Peyer's patch (tissue), 4 donors: ENCODE data around the gene CDPF1. TPM values are rescaled to one million over a fixed set of nuclear protein-coding genes. Genes with fewer than 3 reads are reported as not detected.

Source experiments
- DNase-seq, 3 donors: peaks; one replicate each; pipeline ENCODE4 v3.0.0-alpha.2; 2017 to 2019
- H3K27ac ChIP-seq, 4 donors: fragments of 200-600 bp; sonication (generic); one replicate each; pipeline ENCODE4 v1.5.1; 2016 to 2019
- H3K27me3 ChIP-seq, 2 donors: fragments of 200-600 bp; sonication (generic); one replicate each; pipeline ENCODE4 v1.5.1; 2019
- H3K36me3 ChIP-seq, 3 donors: fragments of 200-600 bp; sonication (generic); one replicate each; pipeline ENCODE4 v1.5.1; 2016 to 2019
- H3K4me1 ChIP-seq, 4 donors: fragments of 200-600 bp; sonication (generic); one replicate each; pipeline ENCODE4 v1.5.1; 2016 to 2019
- H3K4me3 ChIP-seq, 4 donors: fragments of 200-600 bp; sonication (generic); 1 replicate in 3 of 4; 2 replicates in 1 of 4; pipeline ENCODE4 v1.5.1; 2016 to 2019; ENCODE audit warnings: mild to moderate bottlenecking in 1 of 4
- H3K9me3 ChIP-seq, 4 donors: fragments of 200-600 bp; sonication (generic); one replicate each; pipeline ENCODE4 v1.5.1; 2016 to 2019; ENCODE audit warnings: mild to moderate bottlenecking in 1 of 4
- POLR2A ChIP-seq, 2 donors: fragments of 450-650 bp; IDR thresholded peaks; one replicate each; pipeline ENCODE4 v1.5.1; 2017; ENCODE audit warnings: antibody characterized with exemption in 2 of 2, mild to moderate bottlenecking in 2 of 2, moderate library complexity in 2 of 2
- total RNA-seq, 4 donors: library from RNA; depleted of rRNA; stranded (reverse); fragments of >200 nt; gene quantifications; one replicate each; pipeline ENCODE4 v1.1.0, GENCODE V29; 2016
- TF ChIP-seq, protein P1 (sequence below), 6 experiments: fragments of 450-650 bp in 4 of 6; fragments of 200-600 bp in 2 of 6; sonication (generic) in 1 of 6; IDR thresholded peaks; one replicate each; pipeline ENCODE4 v1.5.1; 2017 to 2019; ENCODE audit warnings: antibody characterized with exemption in 6 of 6, mild to moderate bottlenecking in 3 of 6, moderate library complexity in 1 of 6

CDPF1 gene
- total RNA-seq, 4 donors from 2014 or later, result 7.0 to 23.9 (median 12.1) TPM

DNA sequence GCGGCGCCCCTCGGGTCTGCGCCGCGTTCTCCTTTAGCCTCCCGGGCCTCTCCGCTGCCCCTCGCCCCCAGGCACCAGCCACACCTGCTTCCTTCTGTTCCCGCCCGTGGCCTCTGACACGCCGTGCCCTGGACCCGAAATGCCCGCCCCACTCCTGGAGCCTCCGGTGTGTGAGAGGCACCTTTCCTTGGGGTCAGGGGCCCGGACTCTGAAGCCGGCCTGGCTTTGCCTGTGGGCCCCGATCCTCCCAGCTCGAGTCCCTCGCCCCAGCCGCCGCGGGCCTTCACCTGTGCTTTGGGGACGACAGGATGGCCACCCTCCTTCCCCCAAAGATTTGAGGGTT is 661 bp upstream of the CDPF1 start:
- Histone ChIP-seq H3K9me3 (no peaks in the 10 kb centered on the region), H3K36me3 (no peaks in the 10 kb centered on the region), H3K27ac (peak overlapping the region; percentile 85 to 92 (median 90)), H3K27me3 (no peaks in the 10 kb centered on the region), H3K4me3 (peak overlapping the region; percentile 65 to 79 (median 76)), H3K4me1 (peaks cover 0 to 17% (median 5%) of the 10 kb centered on the region in 4 donors)
- peak in 1 of 3 donors; percentile 68 for DNase-seq
- TF ChIP-seq, protein P1, sequence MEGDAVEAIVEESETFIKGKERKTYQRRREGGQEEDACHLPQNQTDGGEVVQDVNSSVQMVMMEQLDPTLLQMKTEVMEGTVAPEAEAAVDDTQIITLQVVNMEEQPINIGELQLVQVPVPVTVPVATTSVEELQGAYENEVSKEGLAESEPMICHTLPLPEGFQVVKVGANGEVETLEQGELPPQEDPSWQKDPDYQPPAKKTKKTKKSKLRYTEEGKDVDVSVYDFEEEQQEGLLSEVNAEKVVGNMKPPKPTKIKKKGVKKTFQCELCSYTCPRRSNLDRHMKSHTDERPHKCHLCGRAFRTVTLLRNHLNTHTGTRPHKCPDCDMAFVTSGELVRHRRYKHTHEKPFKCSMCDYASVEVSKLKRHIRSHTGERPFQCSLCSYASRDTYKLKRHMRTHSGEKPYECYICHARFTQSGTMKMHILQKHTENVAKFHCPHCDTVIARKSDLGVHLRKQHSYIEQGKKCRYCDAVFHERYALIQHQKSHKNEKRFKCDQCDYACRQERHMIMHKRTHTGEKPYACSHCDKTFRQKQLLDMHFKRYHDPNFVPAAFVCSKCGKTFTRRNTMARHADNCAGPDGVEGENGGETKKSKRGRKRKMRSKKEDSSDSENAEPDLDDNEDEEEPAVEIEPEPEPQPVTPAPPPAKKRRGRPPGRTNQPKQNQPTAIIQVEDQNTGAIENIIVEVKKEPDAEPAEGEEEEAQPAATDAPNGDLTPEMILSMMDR (IDR thresholded peaks at IDR 0.05), result no peak
- no peak for TF ChIP-seq POLR2A (IDR thresholded peaks at IDR 0.05)

DNA sequence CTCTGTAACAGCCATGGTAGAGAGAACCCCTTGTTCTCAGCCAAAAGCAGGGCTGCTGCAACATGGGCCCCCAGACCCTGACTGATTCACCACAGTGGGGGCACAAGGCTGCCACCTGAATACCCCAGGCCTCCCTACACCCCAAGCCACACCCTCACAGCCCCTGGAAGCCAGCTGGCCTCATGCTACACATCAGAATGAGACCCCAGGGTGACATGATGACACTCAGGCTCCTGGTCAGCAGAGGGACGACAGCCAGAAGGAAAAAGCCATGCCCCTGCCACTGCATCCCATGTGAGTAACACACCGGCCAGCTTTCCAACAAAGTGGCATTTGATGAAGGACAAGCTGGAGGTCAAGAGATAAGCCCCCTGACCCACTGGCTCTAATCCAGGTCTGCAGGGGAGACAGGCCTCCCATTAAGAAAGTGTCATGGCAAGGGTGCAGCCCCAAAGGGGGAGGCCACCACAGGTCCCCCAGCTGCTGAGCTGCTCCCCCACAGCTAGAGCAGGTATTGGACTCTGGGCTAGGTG is 2.6 kb downstream of the CDPF1 start:
- Histone ChIP-seq H3K36me3 (peaks cover 0 to 15% (median 0%) of the 10 kb centered on the region in 3 donors), H3K9me3 (no peaks in the 10 kb centered on the region), H3K27ac (no peak overlapping the region), H3K27me3 (no peaks in the 10 kb centered on the region), H3K4me1 (peaks cover 0 to 21% (median 5%) of the 10 kb centered on the region in 4 donors), H3K4me3 (no peak overlapping the region)
- TF ChIP-seq, protein P1 (IDR thresholded peaks at IDR 0.05), result no peak
- no peak for TF ChIP-seq POLR2A (IDR thresholded peaks at IDR 0.05)
- DNase-seq, result no peak

DNA sequence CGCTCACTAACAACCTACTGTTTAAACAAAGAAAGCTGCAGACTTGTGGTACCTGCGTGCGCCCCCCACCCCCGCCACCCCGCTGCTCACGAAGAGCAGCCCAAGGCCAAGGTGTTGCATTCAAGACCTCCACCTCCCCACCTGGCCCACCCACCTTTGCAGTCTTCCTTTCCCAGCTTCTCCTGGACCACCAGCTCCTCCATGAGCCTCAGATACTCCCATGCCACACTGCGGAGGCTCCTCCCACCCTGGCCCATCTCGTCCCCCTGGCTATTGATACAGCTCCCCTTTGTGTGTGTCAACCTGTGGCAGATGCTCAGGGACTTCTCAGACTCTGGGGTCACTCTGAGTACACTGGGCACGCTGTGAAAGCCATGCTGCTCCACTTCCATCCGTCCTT is 3.9 kb downstream of the CDPF1 start:
- H3K9me3 ChIP-seq, result no peaks in the 10 kb centered on the region
- H3K27me3 ChIP-seq, result no peaks in the 10 kb centered on the region
- H3K36me3 ChIP-seq, result peaks cover 0 to 15% (median 0%) of the 10 kb centered on the region in 3 donors
- peaks cover 0 to 19% (median 5%) of the 10 kb centered on the region in 4 donors for H3K4me1 ChIP-seq
- no peak for DNase-seq
- H3K27ac ChIP-seq, result no peak overlapping the region
- no peak overlapping the region for H3K4me3 ChIP-seq
- TF ChIP-seq POLR2A (IDR thresholded peaks at IDR 0.05), result no peak
- TF ChIP-seq, protein P1 (IDR thresholded peaks at IDR 0.05), result no peak

DNA sequence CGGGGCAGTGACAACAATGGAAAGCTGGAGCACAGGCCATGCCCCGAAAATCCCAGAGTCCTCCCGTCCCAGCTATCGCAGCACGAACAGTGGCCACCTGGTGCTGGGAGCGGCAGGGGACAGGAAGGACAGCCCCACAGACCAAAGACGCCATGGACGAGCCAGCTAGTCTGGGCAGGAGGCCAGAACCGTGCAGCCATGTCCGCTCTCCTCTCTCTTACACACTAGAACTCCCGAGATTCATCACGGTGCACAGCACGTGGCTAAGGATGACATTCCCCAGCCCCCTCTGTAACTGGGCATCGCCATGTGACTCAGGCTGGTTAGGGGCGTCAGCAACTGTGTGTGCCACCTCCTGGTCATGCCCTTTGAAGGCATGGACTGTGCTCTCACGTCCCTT is 4.6 kb downstream of the CDPF1 start:
- no peak overlapping the region for H3K27ac ChIP-seq
- no peaks in the 10 kb centered on the region for H3K27me3 ChIP-seq
- H3K9me3 ChIP-seq, result no peaks in the 10 kb centered on the region
- peaks cover 1 to 17% (median 4%) of the 10 kb centered on the region in 4 donors for H3K4me1 ChIP-seq
- no peak for TF ChIP-seq POLR2A (IDR thresholded peaks at IDR 0.05)
- TF ChIP-seq, protein P1 (IDR thresholded peaks at IDR 0.05), result no peak
- no peak for DNase-seq
- no peak overlapping the region for H3K4me3 ChIP-seq
- peaks cover 0 to 15% (median 0%) of the 10 kb centered on the region in 3 donors for H3K36me3 ChIP-seq

DNA sequence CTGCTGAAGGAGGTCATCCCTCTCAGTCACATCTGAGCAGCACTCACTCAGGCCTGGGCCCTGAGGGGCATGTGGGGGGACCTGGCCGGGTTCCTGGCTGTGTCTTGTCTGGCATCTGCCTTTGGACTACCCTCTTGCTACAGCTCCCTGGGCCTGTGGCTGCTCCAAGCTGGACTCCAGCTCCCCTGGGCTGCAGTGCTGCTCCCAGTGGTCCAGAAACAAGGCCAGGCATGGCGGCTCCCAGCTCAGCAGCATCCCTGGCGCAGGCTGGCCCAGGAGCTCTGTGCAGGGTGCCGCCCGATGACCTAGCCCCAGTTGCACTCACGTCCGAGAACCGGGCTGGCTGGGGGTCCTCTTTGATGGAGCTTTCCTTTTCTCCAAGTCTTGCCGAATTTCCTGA is 5.3 kb downstream of the CDPF1 start:
- Histone ChIP-seq H3K27me3 (no peaks in the 10 kb centered on the region), H3K4me1 (peaks cover 6 to 24% (median 11%) of the 10 kb centered on the region in 4 donors), H3K9me3 (no peaks in the 10 kb centered on the region), H3K27ac (no peak overlapping the region), H3K4me3 (no peak overlapping the region), H3K36me3 (peaks cover 0 to 19% (median 0%) of the 10 kb centered on the region in 3 donors)
- TF ChIP-seq, protein P1 (IDR thresholded peaks at IDR 0.05), result no peak
- TF ChIP-seq POLR2A (IDR thresholded peaks at IDR 0.05), result no peak
- no peak for DNase-seq
